T-helper 1 cell (primary cell): ENCODE data around the gene DOCK9.
"Not testable (repeated sequence)": the region's sequence is repeated elsewhere in the genome, so short reads cannot be mapped to it uniquely, and the experiment has no call there.

Experiments
- DNase-seq, 5 donors: peaks; one replicate each; pipeline ENCODE4 v3.0.0-alpha.2; 2012 to 2020

The DOCK9 gene

DNA sequence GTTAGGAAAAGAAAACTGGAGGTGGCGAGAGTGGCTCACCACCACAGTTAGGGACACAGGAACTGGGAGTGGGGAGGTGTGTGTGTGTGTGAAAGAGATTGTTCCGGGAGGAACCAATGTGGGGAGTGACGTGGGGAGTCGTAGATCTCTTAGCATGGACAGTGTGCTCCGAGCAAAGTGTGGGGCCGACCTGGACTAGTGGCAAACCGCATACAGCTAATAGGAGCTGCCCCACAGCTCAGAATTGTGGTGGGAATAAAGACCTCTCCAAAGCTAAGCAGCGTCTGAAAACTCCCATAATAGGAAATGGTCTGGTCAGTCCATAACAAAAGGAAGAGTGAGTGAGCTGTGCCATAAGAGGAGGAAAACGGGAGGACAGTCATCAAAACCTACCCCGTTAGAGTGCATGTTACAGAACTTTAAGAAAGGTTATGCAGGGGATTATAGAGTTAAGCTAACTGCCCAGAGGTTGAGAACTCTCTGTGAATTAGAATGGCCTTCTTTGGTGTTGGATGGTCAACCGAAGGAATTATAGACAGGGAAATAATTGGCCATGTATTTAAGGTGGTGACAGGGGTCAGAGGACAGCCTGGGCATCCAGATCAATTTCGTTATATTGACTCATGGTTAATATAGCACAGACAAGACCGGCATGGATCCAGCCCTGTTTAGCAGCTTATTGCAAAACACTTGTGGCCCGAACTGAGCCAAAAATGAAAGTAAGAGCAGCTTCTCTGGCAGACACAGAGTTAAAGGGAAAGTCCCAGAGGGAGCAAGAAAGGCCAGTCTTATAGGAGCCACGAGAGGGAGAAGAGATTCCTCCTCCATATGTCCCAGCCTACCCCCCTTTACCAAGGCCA, 216.5 kb downstream of the DOCK9 start:
- peak in 1 of 5 donors; percentile 21 for DNase-seq

DNA sequence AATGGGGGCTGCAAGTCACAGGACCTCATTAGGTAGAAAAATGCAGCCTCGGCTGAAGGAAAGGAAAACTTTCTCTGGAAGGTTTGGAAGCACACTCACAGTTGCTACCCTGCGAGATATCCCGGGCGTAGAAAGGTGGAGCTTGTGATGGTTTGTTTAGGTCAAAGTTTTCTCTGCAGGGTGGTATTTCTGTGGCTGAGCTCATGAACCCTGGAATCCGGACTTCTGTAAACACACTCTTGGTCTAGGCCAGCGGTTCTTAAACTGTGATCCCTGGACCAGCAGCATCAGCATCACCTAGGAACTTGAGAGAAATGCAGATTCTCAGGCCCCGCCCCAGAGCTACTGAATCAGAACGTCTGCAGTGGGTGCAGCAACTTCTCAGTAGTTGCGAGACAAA, 222.1 kb downstream of the DOCK9 start:
- no peak for DNase-seq

DNA sequence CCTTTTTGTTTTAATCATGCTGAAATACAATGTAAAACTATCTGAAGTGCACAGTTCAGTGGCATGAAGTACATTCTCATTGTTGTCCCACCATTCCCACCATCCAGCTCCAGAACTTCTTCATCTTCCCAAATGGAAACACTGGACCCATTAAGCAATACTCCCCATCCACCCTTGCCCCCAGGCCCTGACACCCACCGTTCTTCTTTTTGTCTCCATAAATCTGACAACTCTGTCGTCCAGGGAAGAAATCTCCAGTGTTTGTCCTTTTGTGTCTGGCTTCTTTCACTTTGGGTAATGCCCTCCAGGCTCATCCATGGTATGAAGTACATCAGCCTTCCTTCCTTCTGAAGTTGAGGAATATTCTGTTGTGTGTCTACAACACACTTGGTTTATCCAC, 222.7 kb downstream of the DOCK9 start:
- no peak for DNase-seq

DNA sequence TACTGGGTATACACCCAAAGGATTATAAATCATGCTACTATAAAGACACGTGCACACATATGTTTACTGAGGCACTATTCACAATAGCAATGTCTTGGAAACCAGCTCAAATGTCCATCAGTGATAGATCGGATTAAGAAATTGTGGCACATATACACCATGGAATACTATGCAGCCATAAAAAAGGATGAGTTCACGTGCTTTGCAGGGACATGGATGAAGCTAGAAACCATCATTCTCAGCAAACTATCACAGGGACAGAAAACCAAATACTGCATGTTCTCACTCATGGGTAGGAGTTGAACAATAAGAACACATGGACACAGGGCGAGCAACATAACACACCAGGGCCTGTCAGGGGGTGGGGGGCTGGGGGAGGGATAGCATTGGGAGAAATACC, 223.4 kb downstream of the DOCK9 start:
- not testable (repeated sequence) for DNase-seq

DNA sequence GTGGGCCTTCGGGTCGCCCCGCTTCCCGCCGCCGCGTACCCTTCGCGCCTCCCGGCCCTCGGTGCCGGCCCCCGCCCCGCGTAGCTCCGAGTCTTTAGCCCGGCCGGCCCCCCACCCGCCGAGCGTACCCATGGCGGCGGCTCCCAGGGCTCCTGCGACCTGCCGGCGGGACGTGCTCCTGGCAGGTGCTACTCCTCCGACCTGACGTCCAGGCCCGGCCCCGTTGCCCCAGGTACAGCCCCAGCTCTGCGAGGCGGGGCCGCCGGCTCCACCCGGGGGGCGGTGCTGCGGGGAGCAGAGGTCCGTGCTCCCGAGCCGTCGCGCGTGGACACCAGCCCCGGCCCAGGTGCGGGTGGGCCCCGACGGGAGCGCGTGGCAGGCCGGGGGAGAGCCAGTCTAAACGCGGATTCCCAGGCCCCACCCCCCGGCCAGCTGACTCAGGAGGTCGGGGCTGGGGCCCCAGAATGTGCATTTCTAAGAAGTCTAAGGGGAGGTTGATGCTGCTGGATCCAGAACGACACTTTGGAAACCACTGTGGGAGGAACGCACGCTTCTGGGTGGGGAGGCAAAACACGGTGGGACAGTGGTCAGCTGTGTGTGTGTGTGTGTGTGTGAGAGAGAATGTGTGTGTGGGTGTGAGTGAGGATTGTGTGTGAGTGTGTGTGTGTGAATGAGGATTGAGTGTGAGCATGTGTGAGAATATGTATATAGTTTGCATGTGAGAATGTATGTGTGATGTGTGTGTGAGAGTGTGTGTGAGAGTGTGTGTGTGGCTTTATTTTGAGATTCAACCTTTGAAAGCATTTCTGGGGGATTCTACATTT, 225.2 kb downstream of the DOCK9 start, which contains the start of gene SLC15A1:
Gene SLC15A1, minus strand, starts transcription at position 206 of the 824 bp plus-strand sequence. Its CDS starts 74 bp downstream, at position 132.
- DNase-seq = no peak

DNA sequence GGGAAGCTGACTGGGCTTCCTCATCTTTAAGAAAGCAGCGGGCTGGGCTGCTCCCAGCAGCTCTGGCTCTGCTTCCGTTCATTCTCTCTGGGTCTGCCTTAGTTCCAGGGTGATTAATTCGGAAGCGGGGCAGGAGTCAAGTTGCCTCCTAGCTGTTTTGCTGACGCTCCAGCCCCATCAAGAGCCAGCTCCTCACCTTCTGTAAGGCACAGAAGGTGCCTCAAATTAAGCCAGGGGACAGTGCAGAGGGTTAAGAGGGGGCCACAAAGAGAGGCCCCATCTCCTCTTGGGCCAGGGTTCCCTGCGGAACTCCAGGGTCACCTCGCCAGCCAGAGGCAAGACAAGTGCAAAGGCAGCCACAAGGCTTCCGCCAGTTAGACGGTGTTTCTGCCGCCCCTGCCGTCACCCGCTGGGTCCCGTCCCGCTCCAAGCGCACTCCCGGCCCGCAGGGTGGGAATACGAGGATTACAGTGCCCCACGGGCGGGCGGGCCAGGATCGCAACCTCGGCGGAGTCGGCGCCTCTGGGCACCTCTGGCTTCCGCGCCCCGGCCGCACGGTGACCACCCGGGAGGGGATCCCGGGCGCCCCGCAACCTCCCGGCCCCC, 225.9 kb downstream of the DOCK9 start:
- DNase-seq = no peak

DNA sequence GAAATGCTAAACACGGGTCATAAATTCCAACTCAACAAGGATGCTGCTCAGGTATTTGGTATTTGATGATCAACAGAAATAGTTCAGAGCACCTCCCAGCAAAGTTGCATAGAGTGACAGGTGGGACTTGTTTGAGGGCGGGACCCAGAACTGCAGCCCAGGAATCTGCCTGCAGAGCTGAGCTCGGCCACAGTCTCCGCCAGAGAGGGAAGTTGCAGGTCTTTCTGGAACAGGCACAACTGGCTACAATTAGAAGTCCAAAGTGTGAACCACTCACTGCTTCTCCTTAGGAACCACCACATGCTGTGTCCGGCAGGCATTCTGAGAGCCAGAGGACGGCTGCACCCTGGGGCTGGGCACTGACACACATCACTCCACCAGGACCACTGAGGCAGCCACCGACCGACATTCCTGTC, 226.5 kb downstream of the DOCK9 start:
- DNase-seq = no peak

DNA sequence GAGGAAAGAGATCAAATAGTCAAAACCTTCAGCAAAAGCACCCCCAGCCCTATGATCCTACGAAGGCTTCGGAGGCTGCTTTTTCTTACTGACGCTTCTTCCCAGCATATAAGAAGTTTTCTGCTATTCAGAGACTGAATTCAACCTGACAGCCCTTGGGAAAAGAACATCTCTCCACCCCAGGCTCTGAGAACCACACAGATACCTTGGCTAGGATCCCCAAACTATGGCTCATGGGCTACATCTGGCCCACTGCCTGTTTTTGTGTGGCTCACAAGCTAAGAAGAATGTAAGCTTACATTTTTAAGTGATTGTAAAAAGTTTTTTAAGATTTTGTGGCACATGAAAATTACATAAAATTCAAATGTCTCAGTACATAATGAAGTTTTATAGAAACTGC, 228.4 kb downstream of the DOCK9 start:
- no peak for DNase-seq

DNA sequence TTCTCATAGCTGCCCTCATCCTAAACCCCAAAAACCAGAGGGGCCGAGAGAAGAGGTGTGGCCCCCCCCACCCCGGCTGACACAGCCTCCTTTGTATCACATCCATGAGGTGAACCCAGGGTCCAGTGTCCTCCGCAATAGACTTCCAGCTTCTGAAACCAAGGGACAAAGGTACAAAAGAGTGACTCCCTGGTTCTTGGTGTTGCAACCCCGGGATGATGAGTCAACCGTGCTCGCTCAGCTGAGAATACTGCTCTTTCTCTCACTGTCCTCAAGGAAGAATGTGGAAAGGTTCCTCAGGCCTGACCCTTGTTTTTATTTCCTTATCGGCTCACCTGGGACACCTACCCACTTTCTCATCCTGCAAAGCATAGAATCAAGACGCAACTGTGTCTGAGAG, 230.9 kb downstream of the DOCK9 start:
- no peak for DNase-seq
